Breast epithelium (tissue), 4 donors: ENCODE results near the gene KDM4C. TPM values are rescaled to one million over a fixed set of nuclear protein-coding genes. Genes with fewer than 3 reads are reported as not detected.

Experiments used
- DNase-seq, 2 donors: peaks; one replicate each; pipeline ENCODE4 v3.0.0-alpha.2; 2019; ENCODE audit warnings: low spot score in 2 of 2
- H3K27ac ChIP-seq, 2 donors: fragments of 200-600 bp; sonication (generic) in 1 of 2; one replicate each; pipeline ENCODE4 v1.5.1; 2016 to 2019; ENCODE audit warnings: mild to moderate bottlenecking in 1 of 2
- H3K27me3 ChIP-seq, 2 donors: fragments of 200-600 bp; sonication (generic) in 1 of 2; one replicate each; pipeline versions ENCODE4 v1.5.1 to v1.6.0; 2017 to 2019; ENCODE audit warnings: control low read depth in 1 of 2, mild to moderate bottlenecking in 1 of 2
- H3K36me3 ChIP-seq: fragments of 200-600 bp; one replicate; pipeline ENCODE4 v1.5.1; 2019
- H3K4me1 ChIP-seq, 2 donors: fragments of 200-600 bp; sonication (generic); one replicate each; pipeline ENCODE4 v1.5.1; 2016 to 2019; ENCODE audit warnings: control low read depth in 1 of 2
- H3K4me3 ChIP-seq, 3 donors: fragments of 200-600 bp; sonication (generic); 1 replicate in 2 of 3; 2 replicates in 1 of 3; pipeline ENCODE4 v1.5.1; 2016 to 2019; ENCODE audit warnings: mild to moderate bottlenecking in 3 of 3, moderate library complexity in 2 of 3
- H3K9me3 ChIP-seq, 2 donors: fragments of 200-600 bp; sonication (generic) in 1 of 2; one replicate each; pipeline ENCODE4 v1.5.1; 2016 to 2019; ENCODE audit warnings: control low read depth in 1 of 2
- POLR2A ChIP-seq: fragments of 450-650 bp; IDR thresholded peaks from one replicate; pipeline ENCODE4 v1.6.1; 2016; ENCODE audit warnings: antibody characterized with exemption, mild to moderate bottlenecking, moderate library complexity
- POLR2AphosphoS5 ChIP-seq, 3 donors: sonication (generic); formaldehyde crosslinking; IDR thresholded peaks; one replicate each; pipeline ENCODE4 v1.6.1; 2017; ENCODE audit warnings: antibody characterized with exemption in 3 of 3
- intact Hi-C: fragments of 100-400 bp; cut with DNase I; formaldehyde crosslinking; loops from one replicate; pipeline ENCODE4 v1.15.1; 2023; ENCODE audit warnings: low total_unique reads
- total RNA-seq, 3 donors: library from RNA; depleted of rRNA; stranded (reverse); fragments of >200 nt; gene quantifications; one replicate each; pipeline ENCODE4 v1.1.0, GENCODE V29; 2016
- TF ChIP-seq, protein P1 (sequence below), 3 donors: fragments of 450-650 bp; IDR thresholded peaks; one replicate each; pipeline ENCODE4 v1.5.1; 2016 to 2017; ENCODE audit warnings: antibody characterized with exemption in 3 of 3, mild to moderate bottlenecking in 3 of 3, moderate library complexity in 3 of 3

Gene KDM4C
- total RNA-seq, 3 donors from 2014 or later: 37.8 to 80.9 (median 60.0) TPM

DNA sequence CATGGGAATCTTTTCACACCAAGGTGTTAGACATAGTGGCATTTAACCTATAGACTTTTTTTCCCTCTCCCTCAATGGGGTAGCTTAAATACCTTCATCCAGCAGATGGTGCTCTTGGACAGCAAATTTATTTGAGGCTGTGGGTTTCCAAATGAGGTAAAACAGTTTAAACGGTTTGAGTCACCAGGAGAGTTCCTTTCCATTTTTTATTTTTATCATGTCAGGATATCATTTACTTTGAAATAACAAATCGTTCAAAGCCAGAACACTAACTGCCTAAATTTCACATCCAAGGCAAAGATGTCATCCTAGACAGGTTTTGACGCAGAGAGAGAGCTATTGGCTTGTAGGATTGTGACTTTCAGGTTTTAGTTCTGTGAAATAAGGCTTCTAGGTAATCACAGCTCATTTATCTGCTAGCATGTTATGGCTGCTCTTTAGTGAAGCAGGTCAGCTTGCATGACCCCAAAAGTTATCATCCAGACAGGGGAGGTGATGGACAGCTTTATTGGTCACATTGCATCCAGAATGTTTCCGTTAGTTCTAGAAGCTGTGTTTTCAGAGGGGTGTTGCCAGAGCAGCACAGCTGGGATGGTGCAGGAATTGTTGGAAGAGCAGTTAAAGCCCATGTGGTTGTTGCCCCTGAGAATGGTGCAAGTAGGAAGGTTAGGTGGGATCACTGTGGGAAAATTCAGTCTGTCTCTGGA lies 69.8 kb downstream of the KDM4C start:
- no peak for DNase-seq
- intact Hi-C loops: no loop called here
- no peaks in the 10 kb centered on the region for H3K36me3 ChIP-seq

GRCh38 chr9:6829027-6829426 lies 71.3 kb downstream of the KDM4C start:
- DNase-seq: no peak
- Histone ChIP-seq H3K4me1 (no peaks in the 10 kb centered on the region), H3K27me3 (no peaks in the 10 kb centered on the region), H3K36me3 (no peaks in the 10 kb centered on the region), H3K9me3 (no peaks in the 10 kb centered on the region), H3K27ac (no peak overlapping the region), H3K4me3 (no peak overlapping the region)
- no peak for TF ChIP-seq POLR2AphosphoS5 (IDR thresholded peaks at IDR 0.05)
- TF ChIP-seq POLR2A: no peak
- TF ChIP-seq, protein P1, sequence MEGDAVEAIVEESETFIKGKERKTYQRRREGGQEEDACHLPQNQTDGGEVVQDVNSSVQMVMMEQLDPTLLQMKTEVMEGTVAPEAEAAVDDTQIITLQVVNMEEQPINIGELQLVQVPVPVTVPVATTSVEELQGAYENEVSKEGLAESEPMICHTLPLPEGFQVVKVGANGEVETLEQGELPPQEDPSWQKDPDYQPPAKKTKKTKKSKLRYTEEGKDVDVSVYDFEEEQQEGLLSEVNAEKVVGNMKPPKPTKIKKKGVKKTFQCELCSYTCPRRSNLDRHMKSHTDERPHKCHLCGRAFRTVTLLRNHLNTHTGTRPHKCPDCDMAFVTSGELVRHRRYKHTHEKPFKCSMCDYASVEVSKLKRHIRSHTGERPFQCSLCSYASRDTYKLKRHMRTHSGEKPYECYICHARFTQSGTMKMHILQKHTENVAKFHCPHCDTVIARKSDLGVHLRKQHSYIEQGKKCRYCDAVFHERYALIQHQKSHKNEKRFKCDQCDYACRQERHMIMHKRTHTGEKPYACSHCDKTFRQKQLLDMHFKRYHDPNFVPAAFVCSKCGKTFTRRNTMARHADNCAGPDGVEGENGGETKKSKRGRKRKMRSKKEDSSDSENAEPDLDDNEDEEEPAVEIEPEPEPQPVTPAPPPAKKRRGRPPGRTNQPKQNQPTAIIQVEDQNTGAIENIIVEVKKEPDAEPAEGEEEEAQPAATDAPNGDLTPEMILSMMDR (IDR thresholded peaks at IDR 0.05): no peak
- intact Hi-C loops: no loop called here

More for the DNA sequence above, 69.8 kb downstream of the KDM4C start:
- H3K4me1 ChIP-seq: no peaks in the 10 kb centered on the region
- no peaks in the 10 kb centered on the region for H3K9me3 ChIP-seq
- no peak for TF ChIP-seq POLR2A
- TF ChIP-seq, protein P1 (IDR thresholded peaks at IDR 0.05): peak in 2 of 3 donors; percentile 19 to 31
- H3K27ac ChIP-seq: no peak overlapping the region
- no peaks in the 10 kb centered on the region for H3K27me3 ChIP-seq
- no peak overlapping the region for H3K4me3 ChIP-seq

DNA sequence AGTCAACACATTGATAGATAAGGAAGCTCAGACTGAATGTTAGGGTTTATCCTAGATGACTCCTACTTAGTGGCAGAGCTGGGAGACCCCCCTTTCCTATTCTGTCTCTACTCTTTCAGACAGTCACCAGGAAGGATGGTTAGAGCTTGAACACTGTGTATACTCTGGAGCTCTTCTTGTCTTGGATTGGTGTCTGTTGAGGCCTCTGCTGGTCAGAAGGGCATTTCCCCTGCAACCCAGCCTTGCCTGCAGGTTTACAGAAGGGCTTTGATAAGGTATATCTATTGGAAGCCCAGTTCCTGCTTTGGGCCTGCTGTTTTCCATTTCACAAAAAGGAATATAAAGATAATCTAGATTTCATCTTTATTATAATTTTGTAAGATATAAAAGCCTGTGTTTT lies 71.8 kb downstream of the KDM4C start:
- Histone ChIP-seq H3K36me3 (no peaks in the 10 kb centered on the region), H3K4me1 (no peaks in the 10 kb centered on the region), H3K27me3 (no peaks in the 10 kb centered on the region), H3K9me3 (no peaks in the 10 kb centered on the region), H3K27ac (no peak overlapping the region), H3K4me3 (no peak overlapping the region)
- intact Hi-C loops: no loop called here
- TF ChIP-seq, protein P1 (IDR thresholded peaks at IDR 0.05): no peak
- DNase-seq: no peak

DNA sequence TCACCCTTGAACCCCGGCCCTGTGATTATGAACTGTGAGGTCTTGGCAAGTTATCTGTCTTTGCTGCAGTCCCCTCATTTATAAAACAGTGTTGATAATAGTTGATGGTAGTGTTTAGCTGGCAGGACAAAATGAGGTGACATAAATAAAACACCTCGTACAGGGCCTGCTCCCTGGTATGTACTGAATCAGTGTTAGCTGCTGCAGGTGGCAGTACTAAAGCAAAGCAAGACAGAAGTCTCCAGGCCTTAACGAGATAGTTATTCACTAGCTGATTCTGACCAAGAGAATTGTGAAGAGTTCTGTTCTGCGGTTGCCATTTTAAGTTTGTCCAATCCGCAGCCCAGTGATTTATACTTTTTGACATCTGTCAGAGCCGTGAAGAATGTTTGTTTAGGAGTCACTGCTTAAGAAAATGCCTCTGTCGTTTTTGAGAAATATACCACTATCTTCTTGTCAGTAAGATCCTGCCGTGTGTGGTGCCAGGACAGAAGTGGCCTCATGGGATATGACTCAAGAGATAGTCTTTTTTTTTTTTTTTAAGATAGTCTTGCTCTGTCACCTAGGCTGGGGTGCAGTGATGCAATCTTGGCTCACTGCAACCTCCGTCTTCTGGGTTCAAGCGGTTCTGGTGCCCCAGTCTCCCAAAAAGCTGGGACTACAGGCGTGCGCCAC lies 75.9 kb downstream of the KDM4C start:
- TF ChIP-seq POLR2AphosphoS5 (IDR thresholded peaks at IDR 0.05): no peak
- TF ChIP-seq, protein P1 (IDR thresholded peaks at IDR 0.05): no peak
- TF ChIP-seq POLR2A: no peak
- H3K4me3 ChIP-seq: no peak overlapping the region
- intact Hi-C loops: no loop called here
- DNase-seq: no peak
- H3K27ac ChIP-seq: no peak overlapping the region
- peaks cover 2% of the 10 kb centered on the region for H3K36me3 ChIP-seq
- H3K4me1 ChIP-seq: no peaks in the 10 kb centered on the region
- no peaks in the 10 kb centered on the region for H3K9me3 ChIP-seq
- H3K27me3 ChIP-seq: no peaks in the 10 kb centered on the region

GRCh38 chr9:6834306-6834705 lies 76.5 kb downstream of the KDM4C start:
- H3K27me3 ChIP-seq: no peaks in the 10 kb centered on the region
- H3K27ac ChIP-seq: no peak overlapping the region
- no peak for TF ChIP-seq POLR2A
- no peak for TF ChIP-seq POLR2AphosphoS5 (IDR thresholded peaks at IDR 0.05)
- TF ChIP-seq, protein P1 (IDR thresholded peaks at IDR 0.05): no peak
- no peaks in the 10 kb centered on the region for H3K4me1 ChIP-seq
- no peaks in the 10 kb centered on the region for H3K9me3 ChIP-seq
- peaks cover 2% of the 10 kb centered on the region for H3K36me3 ChIP-seq
- DNase-seq: no peak
- intact Hi-C loops: no loop called here
- no peak overlapping the region for H3K4me3 ChIP-seq
